CD4-positive, alpha-beta memory T cell (primary cell): ENCODE results near the gene SSC5D. TPM values are rescaled to one million over a fixed set of nuclear protein-coding genes. Genes with fewer than 3 reads are reported as not detected.

Source experiments
- CTCF ChIA-PET: fragments of 350-600 bp; sonication (Branson Sonifier 250); formaldehyde crosslinking; loops from one replicate; lab custom pipeline; 2021; ENCODE audit warnings: inconsistent platforms; ENCODE audit not compliant: partially characterized antibody; lab: Charles Lee
- POLR2A ChIA-PET: fragments of 350-600 bp; sonication (Branson Sonifier 250); formaldehyde crosslinking; loops from one replicate; lab custom pipeline; 2021; ENCODE audit not compliant: partially characterized antibody; lab: Charles Lee
- DNase-seq, 5 donors: peaks; one replicate each; pipeline versions ENCODE4 v3.0.0 to v3.0.0-alpha.2; 2020 to 2022; ENCODE audit warnings: mixed read lengths in 1 of 5
- H3K27ac ChIP-seq: one replicate; pipeline ENCODE4 v1.7.0; 2013; ENCODE audit warnings: low read depth, low read length
- H3K27me3 ChIP-seq: 2 replicates; pipeline ENCODE4 v1.7.0; 2013; ENCODE audit warnings: mild to moderate bottlenecking, low read length, moderate library complexity; ENCODE audit not compliant: insufficient read depth
- H3K36me3 ChIP-seq: 2 replicates; pipeline ENCODE4 v1.7.0; 2013; ENCODE audit warnings: mild to moderate bottlenecking, low read length, moderate library complexity; ENCODE audit not compliant: insufficient read depth
- H3K4me1 ChIP-seq: 2 replicates; pipeline ENCODE4 v1.7.0; 2013; ENCODE audit warnings: mild to moderate bottlenecking, low read length, moderate library complexity; ENCODE audit not compliant: insufficient read depth
- H3K4me3 ChIP-seq, 2 donors: one replicate each; pipeline ENCODE4 v1.7.0; 2013; ENCODE audit warnings: low read length in 2 of 2, mild to moderate bottlenecking in 1 of 2
- H3K9me3 ChIP-seq, 2 donors: one replicate each; pipeline ENCODE4 v1.7.0; 2013; ENCODE audit warnings: low read length in 2 of 2, control low read depth in 1 of 2; ENCODE audit not compliant: control insufficient read depth in 1 of 2
- H3K27ac Mint-ChIP-seq, 7 donors: one replicate each; pipeline ENCODE4 v1.8.0; 2020 to 2021; ENCODE audit warnings: mixed read lengths in 7 of 7, mild to moderate bottlenecking in 6 of 7, inconsistent platforms in 3 of 7, moderate library complexity in 3 of 7
- H3K27me3 Mint-ChIP-seq, 2 donors: one replicate each; pipeline ENCODE4 v1.8.0; 2020 to 2021; ENCODE audit warnings: mixed read lengths in 2 of 2
- H3K36me3 Mint-ChIP-seq, 2 donors: one replicate each; pipeline ENCODE4 v1.8.0; 2020 to 2021; ENCODE audit warnings: mixed read lengths in 2 of 2, inconsistent platforms in 1 of 2, mild to moderate bottlenecking in 1 of 2
- H3K4me1 Mint-ChIP-seq, 4 donors: one replicate each; pipeline ENCODE4 v1.8.0; 2020 to 2021; ENCODE audit warnings: mixed read lengths in 4 of 4, mild to moderate bottlenecking in 1 of 4
- H3K4me3 Mint-ChIP-seq, 8 donors: one replicate each; pipeline ENCODE4 v1.8.0; 2020 to 2021; ENCODE audit warnings: mixed read lengths in 8 of 8, mild to moderate bottlenecking in 7 of 8, moderate library complexity in 6 of 8, inconsistent platforms in 3 of 8
- H3K9me3 Mint-ChIP-seq, 8 donors: one replicate each; pipeline ENCODE4 v1.8.0; 2020 to 2021; ENCODE audit warnings: mixed read lengths in 8 of 8, mild to moderate bottlenecking in 5 of 8, inconsistent platforms in 3 of 8, moderate library complexity in 1 of 8
- intact Hi-C: fragments of 100-400 bp; cut with micrococcal nuclease; formaldehyde crosslinking; loops from one replicate; pipeline ENCODE4 v1.15.1; 2023
- polyA plus RNA-seq, 2 donors: library from polyadenylated mRNA; unstranded; fragments of 300-500 nt; fragmentation: Illumina TruSeq; gene quantifications; one replicate each; pipeline ENCODE4 v1.2.3, GENCODE V29; 2021
- total RNA-seq, 2 experiments: library from RNA; stranded (reverse); gene quantifications; one replicate each; pipeline ENCODE4 v1.2.3, GENCODE V29; 2021

Gene SSC5D
- total and polyA plus RNA-seq, 4 experiments from 2014 or later: 0.20 to 0.36 TPM; not detected in 2

GRCh38 chr19:55553217-55554182 is 65.3 kb downstream of the SSC5D start:
- H3K4me1 Mint-ChIP-seq: no peaks in the 10 kb centered on the region
- Histone ChIP-seq H3K27ac (no peak overlapping the region), H3K9me3 (no peaks in the 10 kb centered on the region), H3K27me3 (no peaks in the 10 kb centered on the region), H3K36me3 (no peaks in the 10 kb centered on the region), H3K4me1 (no peaks in the 10 kb centered on the region), H3K4me3 (no peak overlapping the region)
- no peak overlapping the region for H3K27ac Mint-ChIP-seq
- POLR2A ChIA-PET: no interaction called here
- CTCF ChIA-PET: interaction anchor here (0.5 kb wide), 1 partner anchor 412 kb away, joined by 4 read pairs; no protein-coding TSS in a partner anchor
- no peak for DNase-seq
- H3K9me3 Mint-ChIP-seq: no peaks in the 10 kb centered on the region
- peaks cover 9 to 14% of the 10 kb centered on the region in 2 donors for H3K27me3 Mint-ChIP-seq
- no peak overlapping the region for H3K4me3 Mint-ChIP-seq
- H3K36me3 Mint-ChIP-seq: no peaks in the 10 kb centered on the region
- intact Hi-C loops: no loop called here

DNA sequence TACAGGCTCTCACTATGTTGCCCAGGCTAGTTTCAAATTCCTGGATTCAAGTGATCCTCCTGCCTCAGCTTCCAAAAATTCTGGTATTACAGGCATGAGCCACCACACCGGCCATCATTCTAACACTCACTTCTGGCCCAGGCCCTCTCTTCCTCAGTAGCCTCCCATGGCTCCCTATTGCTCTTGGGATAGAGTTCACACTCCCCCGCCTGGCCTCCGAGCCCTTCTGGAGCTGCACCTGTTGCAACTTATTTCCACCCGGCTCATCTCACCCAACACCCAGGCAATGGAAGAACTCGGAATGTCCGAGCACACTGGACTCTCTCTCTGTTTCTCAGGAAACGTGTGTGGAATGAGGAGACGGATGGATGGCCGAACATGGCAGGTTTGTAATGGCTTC is 66.1 kb downstream of the SSC5D start:
- Histone ChIP-seq H3K4me3 (no peak overlapping the region), H3K36me3 (no peaks in the 10 kb centered on the region), H3K4me1 (no peaks in the 10 kb centered on the region), H3K27ac (no peak overlapping the region), H3K9me3 (no peaks in the 10 kb centered on the region), H3K27me3 (no peaks in the 10 kb centered on the region)
- H3K36me3 Mint-ChIP-seq: no peaks in the 10 kb centered on the region
- ChIA-PET POLR2A (no interaction called here), CTCF (no interaction called here)
- no peak overlapping the region for H3K4me3 Mint-ChIP-seq
- H3K4me1 Mint-ChIP-seq: no peaks in the 10 kb centered on the region
- H3K9me3 Mint-ChIP-seq: no peaks in the 10 kb centered on the region
- intact Hi-C loops: no loop called here
- peaks cover 9 to 14% of the 10 kb centered on the region in 2 donors for H3K27me3 Mint-ChIP-seq
- DNase-seq: no peak
- peak overlapping the region in 1 of 7 donors; percentile 52 for H3K27ac Mint-ChIP-seq

- H3K36me3 Mint-ChIP-seq: no peaks in the 10 kb centered on the region
- ChIA-PET POLR2A (no interaction called here), CTCF (no interaction called here)
- H3K27me3 Mint-ChIP-seq: peaks cover 9 to 11% of the 10 kb centered on the region in 2 donors
- Histone ChIP-seq H3K27ac (no peak overlapping the region), H3K4me3 (no peak overlapping the region), H3K27me3 (no peaks in the 10 kb centered on the region), H3K9me3 (no peaks in the 10 kb centered on the region), H3K4me1 (no peaks in the 10 kb centered on the region), H3K36me3 (no peaks in the 10 kb centered on the region)
- intact Hi-C loops: no loop called here
- no peaks in the 10 kb centered on the region for H3K4me1 Mint-ChIP-seq
- DNase-seq: no peak
- no peak overlapping the region for H3K4me3 Mint-ChIP-seq
- H3K9me3 Mint-ChIP-seq: no peaks in the 10 kb centered on the region
- no peak overlapping the region for H3K27ac Mint-ChIP-seq
Observed at GRCh38 chr19:55554741-55555152, 66.5 kb downstream of the SSC5D start.

DNA sequence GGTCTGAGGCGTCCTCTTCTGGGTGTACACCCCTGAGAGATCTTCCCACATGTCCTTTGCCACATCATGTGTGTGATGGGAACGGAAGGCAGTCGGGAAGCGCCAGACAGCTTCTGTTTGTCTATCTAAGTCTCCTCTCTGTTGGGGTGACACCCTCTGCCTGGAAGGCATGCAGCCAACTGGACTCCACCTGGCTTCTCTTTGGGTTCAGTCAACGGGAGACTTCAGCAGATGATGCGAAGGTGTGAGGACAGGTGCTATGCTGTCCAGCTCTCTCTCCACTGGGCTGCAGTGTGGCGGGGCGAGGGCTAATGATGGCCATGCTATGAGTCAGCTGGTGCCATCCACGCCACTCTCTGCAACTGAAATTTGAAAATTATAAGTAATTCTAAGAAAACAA is 71.4 kb downstream of the SSC5D start:
- Mint-ChIP-seq H3K4me1 (peaks cover 0 to 1% (median 0%) of the 10 kb centered on the region in 4 donors), H3K4me3 (no peak overlapping the region), H3K27me3 (peaks cover 7 to 9% of the 10 kb centered on the region in 2 donors), H3K36me3 (no peaks in the 10 kb centered on the region), H3K27ac (no peak overlapping the region), H3K9me3 (peaks cover 0 to 5% (median 3%) of the 10 kb centered on the region in 8 donors)
- H3K36me3 ChIP-seq: no peaks in the 10 kb centered on the region
- no peaks in the 10 kb centered on the region for H3K27me3 ChIP-seq
- CTCF ChIA-PET: no interaction called here
- no peaks in the 10 kb centered on the region for H3K9me3 ChIP-seq
- POLR2A ChIA-PET: no interaction called here
- intact Hi-C loops: no loop called here
- no peak overlapping the region for H3K27ac ChIP-seq
- H3K4me1 ChIP-seq: no peaks in the 10 kb centered on the region
- no peak for DNase-seq
- H3K4me3 ChIP-seq: no peak overlapping the region

GRCh38 chr19:55563261-55563690 is 75.0 kb downstream of the SSC5D start:
- Histone ChIP-seq H3K4me1 (no peaks in the 10 kb centered on the region), H3K4me3 (no peak overlapping the region), H3K27ac (no peak overlapping the region), H3K27me3 (no peaks in the 10 kb centered on the region), H3K36me3 (no peaks in the 10 kb centered on the region), H3K9me3 (no peaks in the 10 kb centered on the region)
- no peak overlapping the region for H3K27ac Mint-ChIP-seq
- H3K27me3 Mint-ChIP-seq: peaks cover 11 to 12% of the 10 kb centered on the region in 2 donors
- ChIA-PET CTCF (no interaction called here), POLR2A (no interaction called here)
- H3K9me3 Mint-ChIP-seq: peaks cover 0 to 6% (median 3%) of the 10 kb centered on the region in 8 donors
- H3K4me1 Mint-ChIP-seq: peaks cover 0 to 1% (median 0%) of the 10 kb centered on the region in 4 donors
- intact Hi-C loops: no loop called here
- H3K4me3 Mint-ChIP-seq: peak overlapping the region in 1 of 8 donors; percentile 27
- no peak for DNase-seq
- H3K36me3 Mint-ChIP-seq: no peaks in the 10 kb centered on the region

DNA sequence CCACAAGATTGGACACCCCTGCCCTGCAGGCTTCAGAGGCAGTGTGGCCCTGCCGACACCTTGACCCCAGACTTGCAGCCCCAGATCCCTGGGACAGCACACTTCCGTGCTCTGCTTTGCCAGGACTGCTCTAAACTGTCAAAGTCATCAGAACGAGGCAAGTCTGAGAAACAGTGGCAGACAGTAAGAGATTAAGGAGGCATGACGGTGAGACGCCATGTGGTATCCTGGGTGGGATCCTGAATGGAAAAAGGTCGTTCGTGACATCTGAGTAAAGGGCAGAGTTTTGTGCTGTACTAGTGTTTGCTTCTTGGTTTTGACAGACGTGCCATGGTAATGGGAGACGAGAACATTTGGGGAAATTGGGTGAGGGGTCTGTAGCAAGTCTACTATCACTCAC is 78.6 kb downstream of the SSC5D start:
- Mint-ChIP-seq H3K27me3 (peaks cover 9 to 10% of the 10 kb centered on the region in 2 donors), H3K36me3 (no peaks in the 10 kb centered on the region), H3K9me3 (peaks cover 0 to 2% (median 0%) of the 10 kb centered on the region in 8 donors), H3K4me3 (no peak overlapping the region), H3K27ac (no peak overlapping the region), H3K4me1 (no peaks in the 10 kb centered on the region)
- no peaks in the 10 kb centered on the region for H3K27me3 ChIP-seq
- H3K4me3 ChIP-seq: no peak overlapping the region
- intact Hi-C loops: no loop called here
- H3K36me3 ChIP-seq: no peaks in the 10 kb centered on the region
- no peaks in the 10 kb centered on the region for H3K4me1 ChIP-seq
- no peak overlapping the region for H3K27ac ChIP-seq
- CTCF ChIA-PET: no interaction called here
- DNase-seq: no peak
- POLR2A ChIA-PET: interaction anchor here (0.6 kb wide), 1 partner anchor 308 kb away, joined by 3 read pairs; the partner anchor contains the start of gene PPP6R1
- H3K9me3 ChIP-seq: no peaks in the 10 kb centered on the region

- H3K4me3 ChIP-seq: no peak overlapping the region
- POLR2A ChIA-PET: no interaction called here
- no peaks in the 10 kb centered on the region for H3K4me1 Mint-ChIP-seq
- H3K27me3 Mint-ChIP-seq: peaks cover 9 to 10% of the 10 kb centered on the region in 2 donors
- H3K9me3 Mint-ChIP-seq: peaks cover 0 to 2% (median 0%) of the 10 kb centered on the region in 8 donors
- H3K4me3 Mint-ChIP-seq: no peak overlapping the region
- H3K36me3 Mint-ChIP-seq: no peaks in the 10 kb centered on the region
- H3K9me3 ChIP-seq: no peaks in the 10 kb centered on the region
- H3K36me3 ChIP-seq: no peaks in the 10 kb centered on the region
- no peaks in the 10 kb centered on the region for H3K4me1 ChIP-seq
- DNase-seq: no peak
- no peak overlapping the region for H3K27ac Mint-ChIP-seq
- intact Hi-C loops: no loop called here
- no peaks in the 10 kb centered on the region for H3K27me3 ChIP-seq
- CTCF ChIA-PET: no interaction called here
- no peak overlapping the region for H3K27ac ChIP-seq
Observed at GRCh38 chr19:55567708-55568328, 79.6 kb downstream of the SSC5D start.
